Amniotic epithelial cell (primary cell): ENCODE measurements around the gene TMEM145.

ENCODE experiments used
- DNase-seq: peaks from one replicate; pipeline ENCODE4 v3.0.0-alpha.2; 2010; ENCODE audit warnings: low read depth

TMEM145 gene

GRCh38 chr19:42361545-42361910 is 48.4 kb downstream of the TMEM145 start:
- no peak for DNase-seq

GRCh38 chr19:42362342-42362741 is 49.2 kb downstream of the TMEM145 start:
- no peak for DNase-seq

GRCh38 chr19:42362891-42363440 is 49.9 kb downstream of the TMEM145 start:
- DNase-seq, result no peak

GRCh38 chr19:42363614-42364346 is 50.7 kb downstream of the TMEM145 start:
- DNase-seq, result no peak

GRCh38 chr19:42366673-42367072 is 53.6 kb downstream of the TMEM145 start:
- no peak for DNase-seq

GRCh38 chr19:42367929-42368328 is 54.8 kb downstream of the TMEM145 start:
- DNase-seq, result no peak

- no peak for DNase-seq
Measured at GRCh38 chr19:42368360-42368759, 55.3 kb downstream of the TMEM145 start.

- DNase-seq, result no peak
Measured at GRCh38 chr19:42368765-42369164, 55.7 kb downstream of the TMEM145 start.

GRCh38 chr19:42369433-42370067 is 56.4 kb downstream of the TMEM145 start:
- no peak for DNase-seq

GRCh38 chr19:42370068-42370520 is 57.0 kb downstream of the TMEM145 start:
- DNase-seq, result no peak

GRCh38 chr19:42370626-42371175 is 57.6 kb downstream of the TMEM145 start:
- DNase-seq, result no peak
